Esophagus (tissue), 2 donors: ENCODE measurements around the gene KLF16. TPM values are rescaled to one million over a fixed set of nuclear protein-coding genes. Genes with fewer than 3 reads are reported as not detected.
"Not testable (repeated sequence)": the region's sequence is repeated elsewhere in the genome, so short reads cannot be mapped to it uniquely, and the experiment has no call there.

Source experiments
- H3K27ac ChIP-seq, 2 donors: one replicate each; pipeline ENCODE4 v1.5.1; 2013; ENCODE audit warnings: low read depth in 2 of 2, mild to moderate bottlenecking in 2 of 2, inconsistent platforms in 1 of 2, low read length in 1 of 2, moderate library complexity in 1 of 2
- H3K27me3 ChIP-seq, 2 donors: one replicate each; pipeline ENCODE4 v1.6.1; 2013; ENCODE audit warnings: low read length in 2 of 2, control low read depth in 1 of 2, mild to moderate bottlenecking in 1 of 2; ENCODE audit not compliant: insufficient read depth in 2 of 2, control insufficient read depth in 1 of 2
- H3K36me3 ChIP-seq, 2 donors: one replicate each; pipeline ENCODE4 v1.6.1; 2013; ENCODE audit warnings: low read length in 1 of 2; ENCODE audit not compliant: control insufficient read depth in 2 of 2, insufficient read depth in 2 of 2
- H3K4me1 ChIP-seq, 2 donors: one replicate each; pipeline ENCODE4 v1.6.1; 2013; ENCODE audit warnings: low read length in 1 of 2; ENCODE audit not compliant: control insufficient read depth in 2 of 2, insufficient read depth in 2 of 2
- H3K4me3 ChIP-seq, 2 donors: one replicate each; pipeline ENCODE4 v1.5.1; 2013; ENCODE audit warnings: low read length in 2 of 2, mild to moderate bottlenecking in 2 of 2, low read depth in 1 of 2, moderate library complexity in 1 of 2
- H3K9me3 ChIP-seq, 2 donors: one replicate each; pipeline ENCODE4 v1.6.1; 2013; ENCODE audit warnings: mild to moderate bottlenecking in 2 of 2, low read depth in 1 of 2, low read length in 1 of 2, moderate library complexity in 1 of 2; ENCODE audit not compliant: control insufficient read depth in 2 of 2, insufficient read depth in 1 of 2
- WGBS, 2 donors: extraction: QIAGEN DNeasy Blood & Tissue Kit; methylation state at CpG; one replicate each; pipeline ENCODE4 v1.1.7; 2013; 5-methylcytosine and 5-hydroxymethylcytosine counted together
- polyA plus RNA-seq, 2 donors: library from polyadenylated mRNA; stranded (reverse); fragments of 200-250 nt; gene quantifications; one replicate each; pipeline ENCODE4 v1.2.3, GENCODE V29; 2013
- donor health status: healthy with polysubstance abuse.
- donor health status: Bipolar disorder and iron deficiency.

Gene KLF16
- polyA plus RNA-seq, 2 donors: 9.3 to 13.5 TPM

- WGBS, 2 donors: 21 to 28% methylated on average over 34 to 46 of the region's 46 CpGs
- H3K27ac ChIP-seq: peak within 1 kb of the TSS; percentile 88 to 92
- H3K36me3 ChIP-seq, H3K27me3 ChIP-seq, H3K9me3 ChIP-seq: not testable (repeated sequence)
- peak within 1 kb of the TSS; percentile 84 to 91 for H3K4me3 ChIP-seq
- H3K4me1 ChIP-seq: peaks cover 18 to 24% of the 10 kb centered on the region in 2 donors
Measured at GRCh38 chr19:1885398-1886119, 22.2 kb upstream of the KLF16 start, which contains the start of gene ABHD17A. Gene ABHD17A, minus strand, starts transcription at chr19:1885496. Its CDS starts 3,930 bp downstream, at chr19:1881566.

DNA sequence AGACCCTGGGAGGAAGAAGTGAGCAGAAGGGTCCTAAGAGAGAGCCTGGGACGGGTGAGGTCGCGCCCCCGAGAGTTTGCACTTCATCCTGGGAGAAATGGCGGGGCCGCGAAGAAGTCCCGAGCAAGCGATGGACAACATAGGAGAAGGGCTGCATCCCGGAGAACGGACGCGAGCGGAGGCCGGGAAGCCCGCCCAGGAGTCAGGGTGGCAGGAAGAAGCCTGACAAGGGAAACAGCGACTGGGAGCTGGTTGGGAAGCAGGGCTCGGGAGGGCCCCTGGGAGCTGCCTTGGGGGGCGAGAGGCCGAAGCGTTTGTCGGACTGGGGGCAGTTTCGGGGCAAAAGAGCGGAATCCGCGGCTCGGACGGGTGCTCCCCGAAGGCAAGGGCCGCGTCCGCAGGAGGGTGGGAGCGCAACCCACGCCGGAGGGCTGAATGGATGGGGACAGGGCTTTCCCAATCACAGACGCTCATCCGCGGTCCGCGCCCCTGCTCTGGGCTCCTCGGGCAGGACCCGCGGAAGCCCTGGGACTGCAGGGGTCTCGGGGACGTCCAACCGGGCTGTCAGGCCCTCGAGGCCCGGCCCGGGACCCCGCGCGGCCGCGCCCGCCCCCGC is 21.4 kb upstream of the KLF16 start:
- no peaks in the 10 kb centered on the region for H3K27me3 ChIP-seq
- peaks cover 18 to 28% of the 10 kb centered on the region in 2 donors for H3K4me1 ChIP-seq
- H3K36me3 ChIP-seq: peaks cover 0 to 3% of the 10 kb centered on the region in 2 donors
- 0 to 1% methylated on average over 49 to 56 of the region's 56 CpGs for WGBS, 2 donors
- peak overlapping the region; percentile 88 to 92 for H3K27ac ChIP-seq
- no peaks in the 10 kb centered on the region for H3K9me3 ChIP-seq
- peak overlapping the region; percentile 84 to 91 for H3K4me3 ChIP-seq

GRCh38 chr19:1884291-1884718 is 20.9 kb upstream of the KLF16 start:
- Histone ChIP-seq H3K27me3 (no peaks in the 10 kb centered on the region), H3K27ac (peak overlapping the region; percentile 88 to 92), H3K9me3 (no peaks in the 10 kb centered on the region), H3K4me1 (peaks cover 18 to 28% of the 10 kb centered on the region in 2 donors), H3K4me3 (peak overlapping the region; percentile 84 to 91), H3K36me3 (peaks cover 0 to 3% of the 10 kb centered on the region in 2 donors)
- 1 to 2% methylated on average over 11 of the region's 11 CpGs for WGBS, 2 donors

- peaks cover 0 to 3% of the 10 kb centered on the region in 2 donors for H3K36me3 ChIP-seq
- no peaks in the 10 kb centered on the region for H3K9me3 ChIP-seq
- peak overlapping the region; percentile 84 to 91 for H3K4me3 ChIP-seq
- H3K4me1 ChIP-seq: peaks cover 18 to 28% of the 10 kb centered on the region in 2 donors
- H3K27ac ChIP-seq: peak overlapping the region; percentile 88 to 92
- WGBS, 2 donors: 16 to 19% methylated on average over 8 of the region's 8 CpGs
- no peaks in the 10 kb centered on the region for H3K27me3 ChIP-seq
Measured at GRCh38 chr19:1883784-1884183, 20.4 kb upstream of the KLF16 start.

- Histone ChIP-seq H3K4me1 (peaks cover 18 to 28% of the 10 kb centered on the region in 2 donors), H3K9me3 (no peaks in the 10 kb centered on the region), H3K4me3 (peak overlapping the region in 1 of 2 donors; percentile 91), H3K27me3 (no peaks in the 10 kb centered on the region), H3K36me3 (peaks cover 0 to 3% of the 10 kb centered on the region in 2 donors), H3K27ac (peak overlapping the region; percentile 88 to 92)
- 59 to 62% methylated on average over 25 of the region's 25 CpGs for WGBS, 2 donors
Measured at GRCh38 chr19:1882786-1883692, 19.7 kb upstream of the KLF16 start.

- 62 to 67% methylated on average over 31 of the region's 31 CpGs for WGBS, 2 donors
- Histone ChIP-seq H3K27ac (peak overlapping the region; percentile 58 to 92), H3K4me3 (no peak overlapping the region), H3K27me3 (no peaks in the 10 kb centered on the region), H3K36me3 (peaks cover 0 to 3% of the 10 kb centered on the region in 2 donors), H3K9me3 (no peaks in the 10 kb centered on the region), H3K4me1 (peaks cover 18 to 28% of the 10 kb centered on the region in 2 donors)
Measured at GRCh38 chr19:1882089-1882785, 18.9 kb upstream of the KLF16 start.

GRCh38 chr19:1881393-1882088 is 18.2 kb upstream of the KLF16 start:
- WGBS, 2 donors: 41 to 69% methylated on average over 18 to 44 of the region's 44 CpGs

GRCh38 chr19:1880611-1881392 is 17.4 kb upstream of the KLF16 start:
- H3K27ac ChIP-seq: peak overlapping the region in 1 of 2 donors; percentile 17
- H3K27me3 ChIP-seq: no peaks in the 10 kb centered on the region
- no peaks in the 10 kb centered on the region for H3K9me3 ChIP-seq
- peaks cover 0 to 3% of the 10 kb centered on the region in 2 donors for H3K36me3 ChIP-seq
- peaks cover 21 to 34% of the 10 kb centered on the region in 2 donors for H3K4me1 ChIP-seq
- peak overlapping the region in 1 of 2 donors; percentile 21 for H3K4me3 ChIP-seq
- 67 to 73% methylated on average over 25 to 35 of the region's 35 CpGs for WGBS, 2 donors

More at GRCh38 chr19:1881393-1882088, 18.2 kb upstream of the KLF16 start:
- H3K4me3 ChIP-seq, H3K36me3 ChIP-seq, H3K27me3 ChIP-seq, H3K9me3 ChIP-seq: not testable (repeated sequence)
- H3K27ac ChIP-seq: peak overlapping the region; percentile 20 to 58
- peaks cover 20 to 29% of the 10 kb centered on the region in 2 donors for H3K4me1 ChIP-seq
